Esophagus squamous epithelium (tissue), 5 donors: Measurements from ENCODE around the gene RAI14. TPM values are rescaled to one million over a fixed set of nuclear protein-coding genes. Genes with fewer than 3 reads are reported as not detected.

ENCODE experiments used
- DNase-seq: peaks from one replicate; lab custom pipeline; 2025; lab: John Stamatoyannopoulos, UW
- H3K27ac ChIP-seq, 4 donors: fragments of 200-600 bp; sonication (generic); one replicate each; pipeline ENCODE4 v1.5.1; 2016 to 2019; ENCODE audit warnings: mild to moderate bottlenecking in 1 of 4
- H3K27me3 ChIP-seq, 4 donors: fragments of 200-600 bp; sonication (generic); 1 replicate in 3 of 4; 2 replicates in 1 of 4; pipeline versions ENCODE4 v1.5.1 to v1.6.0; 2017 to 2021; ENCODE audit warnings: antibody characterized with exemption in 1 of 4
- H3K36me3 ChIP-seq, 3 donors: fragments of 200-600 bp; sonication (generic); one replicate each; pipeline ENCODE4 v1.5.1; 2016 to 2019
- H3K4me1 ChIP-seq, 3 donors: fragments of 200-600 bp; sonication (generic); one replicate each; pipeline ENCODE4 v1.5.1; 2017 to 2019
- H3K4me3 ChIP-seq, 4 donors: fragments of 200-600 bp; sonication (generic); 1 replicate in 3 of 4; 2 replicates in 1 of 4; pipeline ENCODE4 v1.5.1; 2016 to 2019; ENCODE audit warnings: mild to moderate bottlenecking in 2 of 4, moderate library complexity in 1 of 4
- H3K9me3 ChIP-seq, 3 donors: fragments of 200-600 bp; sonication (generic); one replicate each; pipeline ENCODE4 v1.5.1; 2016 to 2019
- POLR2A ChIP-seq, 4 donors: fragments of 450-650 bp; IDR thresholded peaks; one replicate each; pipeline ENCODE4 v1.6.1; 2017; ENCODE audit warnings: antibody characterized with exemption in 4 of 4, mild to moderate bottlenecking in 4 of 4, moderate library complexity in 3 of 4
- WGBS, 2 donors: methylation state at CpG; one replicate each; pipeline ENCODE4 v1.1.5; 2018; 5-methylcytosine and 5-hydroxymethylcytosine counted together
- intact Hi-C: fragments of 100-400 bp; cut with DNase I; formaldehyde crosslinking; loops from one replicate; pipeline ENCODE4 v1.15.0; 2022
- total RNA-seq, 4 donors: library from RNA; depleted of rRNA; stranded (reverse); fragments of >200 nt; gene quantifications; one replicate each; pipeline ENCODE4 v1.1.0, GENCODE V29; 2016
- TF ChIP-seq, protein P1 (sequence below), 6 experiments: fragments of 450-650 bp in 4 of 6; fragments of 200-600 bp in 2 of 6; sonication (generic) in 2 of 6; IDR thresholded peaks; one replicate each; pipeline ENCODE4 v1.5.1; 2016 to 2019; ENCODE audit warnings: antibody characterized with exemption in 6 of 6, mild to moderate bottlenecking in 4 of 6, moderate library complexity in 4 of 6
- donor health status: DM: yes; HTN: yes; CAD: no.

RAI14 gene
- total RNA-seq, 4 donors from 2014 or later, result 5.2 to 18.7 (median 9.0) TPM

DNA sequence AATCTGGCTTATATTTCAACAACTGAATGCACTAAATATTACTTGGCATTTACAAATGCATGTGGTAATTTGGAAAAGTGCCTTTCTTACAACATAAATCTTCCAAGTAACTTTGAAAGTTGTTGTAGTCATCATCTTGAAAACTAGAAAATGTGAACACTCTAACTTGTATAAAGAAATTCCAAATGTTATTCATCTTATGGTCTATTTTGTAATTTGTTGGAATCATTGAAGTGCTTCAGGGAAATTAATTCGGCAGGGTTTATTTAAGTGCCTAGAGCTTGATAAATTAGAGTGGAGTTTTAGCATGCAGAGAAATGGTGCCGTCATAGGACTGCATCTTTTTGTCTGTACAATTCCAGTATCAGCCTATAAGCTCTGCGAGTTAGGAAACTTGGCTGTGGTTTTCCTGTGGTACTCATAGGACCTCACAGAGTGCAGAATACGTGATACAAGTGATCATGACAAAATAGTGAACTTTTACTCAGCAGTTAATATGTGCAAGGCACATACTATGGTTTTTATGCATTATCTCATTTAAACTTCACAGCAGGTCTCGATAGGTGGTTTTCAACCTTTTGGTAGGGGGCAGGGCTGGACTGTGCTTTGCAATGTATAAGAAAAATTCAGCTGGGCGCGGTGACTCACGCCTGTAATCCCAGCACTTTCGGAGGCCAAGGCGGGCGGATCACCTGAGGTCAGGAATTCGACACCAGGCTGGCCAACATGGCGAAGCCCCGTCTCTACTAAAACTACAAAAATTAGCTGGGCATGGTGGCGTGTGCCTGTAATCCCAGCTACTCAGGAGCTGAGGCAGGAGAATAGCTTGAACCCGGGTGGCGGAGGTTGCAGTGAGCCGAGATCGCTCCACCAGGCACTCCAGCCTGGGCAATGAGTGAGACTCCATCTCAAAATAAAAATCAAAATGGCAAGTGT lies 79.6 kb downstream of the RAI14 start:
- Histone ChIP-seq H3K27ac (no peak overlapping the region), H3K27me3 (no peaks in the 10 kb centered on the region), H3K36me3 (no peaks in the 10 kb centered on the region), H3K4me3 (no peak overlapping the region), H3K9me3 (no peaks in the 10 kb centered on the region), H3K4me1 (peaks cover 0 to 38% (median 8%) of the 10 kb centered on the region in 3 donors)
- TF ChIP-seq, protein P1, sequence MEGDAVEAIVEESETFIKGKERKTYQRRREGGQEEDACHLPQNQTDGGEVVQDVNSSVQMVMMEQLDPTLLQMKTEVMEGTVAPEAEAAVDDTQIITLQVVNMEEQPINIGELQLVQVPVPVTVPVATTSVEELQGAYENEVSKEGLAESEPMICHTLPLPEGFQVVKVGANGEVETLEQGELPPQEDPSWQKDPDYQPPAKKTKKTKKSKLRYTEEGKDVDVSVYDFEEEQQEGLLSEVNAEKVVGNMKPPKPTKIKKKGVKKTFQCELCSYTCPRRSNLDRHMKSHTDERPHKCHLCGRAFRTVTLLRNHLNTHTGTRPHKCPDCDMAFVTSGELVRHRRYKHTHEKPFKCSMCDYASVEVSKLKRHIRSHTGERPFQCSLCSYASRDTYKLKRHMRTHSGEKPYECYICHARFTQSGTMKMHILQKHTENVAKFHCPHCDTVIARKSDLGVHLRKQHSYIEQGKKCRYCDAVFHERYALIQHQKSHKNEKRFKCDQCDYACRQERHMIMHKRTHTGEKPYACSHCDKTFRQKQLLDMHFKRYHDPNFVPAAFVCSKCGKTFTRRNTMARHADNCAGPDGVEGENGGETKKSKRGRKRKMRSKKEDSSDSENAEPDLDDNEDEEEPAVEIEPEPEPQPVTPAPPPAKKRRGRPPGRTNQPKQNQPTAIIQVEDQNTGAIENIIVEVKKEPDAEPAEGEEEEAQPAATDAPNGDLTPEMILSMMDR (IDR thresholded peaks at IDR 0.05), result no peak
- TF ChIP-seq POLR2A (IDR thresholded peaks at IDR 0.05), result no peak
- intact Hi-C loops, result no loop called here
- DNase-seq, result no peak
- WGBS, 2 donors, result 74% methylated on average over 18 to 19 of the region's 19 CpGs

DNA sequence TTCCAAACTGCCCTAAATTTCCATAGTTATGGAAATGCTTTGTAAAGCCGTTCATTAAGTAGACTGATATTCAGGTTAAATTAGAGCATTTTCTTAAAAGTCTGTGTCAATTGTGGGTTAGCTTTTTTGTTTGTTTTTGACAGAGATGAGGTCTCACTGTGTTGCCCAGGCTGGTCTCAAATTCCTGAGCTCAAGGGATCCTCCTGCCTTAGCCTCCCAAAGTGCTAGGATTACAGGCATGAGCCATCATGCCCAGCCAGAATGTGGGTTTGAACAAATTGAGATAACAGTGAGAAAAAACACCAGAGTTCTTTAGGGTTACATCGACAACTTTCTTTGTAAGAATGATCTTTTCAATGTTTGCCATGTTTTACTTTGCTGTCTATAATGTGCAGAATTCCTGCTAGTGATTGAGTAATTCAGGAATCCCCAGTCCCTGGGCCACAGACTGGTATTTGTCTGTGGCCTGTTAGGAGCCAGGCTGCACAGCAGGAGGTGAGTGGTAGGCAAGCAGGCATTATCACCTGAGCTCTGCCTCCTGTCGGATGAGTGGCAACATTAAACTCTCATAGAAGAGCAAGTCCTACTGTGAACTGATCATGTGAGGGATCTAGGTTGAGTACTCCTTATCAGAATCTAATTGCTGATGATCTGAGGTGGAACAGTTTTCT lies 80.5 kb downstream of the RAI14 start:
- Histone ChIP-seq H3K27ac (no peak overlapping the region), H3K36me3 (no peaks in the 10 kb centered on the region), H3K4me1 (peaks cover 0 to 39% (median 8%) of the 10 kb centered on the region in 3 donors), H3K4me3 (no peak overlapping the region), H3K27me3 (no peaks in the 10 kb centered on the region), H3K9me3 (no peaks in the 10 kb centered on the region)
- DNase-seq, result no peak
- intact Hi-C loops, result no loop called here
- 77 to 84% methylated on average over 3 of the region's 3 CpGs for WGBS, 2 donors
- TF ChIP-seq, protein P1 (IDR thresholded peaks at IDR 0.05), result no peak
- no peak for TF ChIP-seq POLR2A (IDR thresholded peaks at IDR 0.05)

DNA sequence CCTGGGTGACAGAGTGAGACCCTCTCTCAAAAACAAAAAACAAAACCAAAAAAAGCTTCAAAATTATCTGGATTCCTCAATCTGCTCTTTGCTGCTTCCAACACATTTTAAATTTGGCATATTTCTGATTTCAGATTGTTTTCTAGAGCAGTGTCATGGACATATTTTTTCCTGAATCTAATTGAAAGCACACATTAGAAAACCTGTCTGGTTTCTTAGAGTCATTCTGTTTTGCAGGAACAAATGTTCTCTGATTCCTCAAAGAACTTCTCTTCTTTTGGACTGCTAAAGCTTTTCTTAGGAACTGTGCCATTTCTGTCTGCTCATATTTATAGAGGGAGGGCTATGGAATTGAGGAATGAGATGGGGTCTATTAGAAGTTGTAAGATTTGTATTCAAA lies 81.6 kb downstream of the RAI14 start:
- no peak for DNase-seq
- no peak overlapping the region for H3K27ac ChIP-seq
- H3K4me3 ChIP-seq, result no peak overlapping the region
- no peaks in the 10 kb centered on the region for H3K9me3 ChIP-seq
- H3K4me1 ChIP-seq, result peaks cover 0 to 39% (median 8%) of the 10 kb centered on the region in 3 donors
- intact Hi-C loops, result no loop called here
- TF ChIP-seq, protein P1 (IDR thresholded peaks at IDR 0.05), result no peak
- TF ChIP-seq POLR2A (IDR thresholded peaks at IDR 0.05), result no peak
- no peaks in the 10 kb centered on the region for H3K27me3 ChIP-seq
- H3K36me3 ChIP-seq, result no peaks in the 10 kb centered on the region

DNA sequence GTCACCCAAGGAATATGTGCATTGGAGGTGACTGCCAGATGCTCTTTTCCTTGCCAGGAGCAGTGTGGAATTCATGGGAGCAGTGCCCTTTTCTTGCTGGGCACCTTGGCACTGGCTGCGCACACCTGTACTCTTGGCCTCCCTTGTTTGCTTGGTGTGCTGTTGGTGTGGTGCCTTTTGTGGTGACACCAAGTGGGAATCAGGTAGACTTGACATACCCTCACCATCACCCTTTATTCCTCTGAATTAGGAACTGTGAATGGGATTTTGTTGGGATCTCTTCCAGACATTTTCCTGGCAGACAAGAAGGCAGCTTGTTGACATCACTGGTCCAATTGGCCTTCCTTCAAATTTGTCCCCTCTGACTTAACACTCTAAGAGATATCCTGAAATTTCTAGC lies 82.3 kb downstream of the RAI14 start:
- 67 to 82% methylated on average over 1 of the region's 1 CpG for WGBS, 2 donors
- Histone ChIP-seq H3K36me3 (no peaks in the 10 kb centered on the region), H3K4me3 (no peak overlapping the region), H3K4me1 (peaks cover 0 to 39% (median 8%) of the 10 kb centered on the region in 3 donors), H3K27me3 (no peaks in the 10 kb centered on the region), H3K9me3 (no peaks in the 10 kb centered on the region), H3K27ac (no peak overlapping the region)
- DNase-seq, result no peak
- intact Hi-C loops, result no loop called here
- TF ChIP-seq, protein P1 (IDR thresholded peaks at IDR 0.05), result no peak
- TF ChIP-seq POLR2A (IDR thresholded peaks at IDR 0.05), result no peak

DNA sequence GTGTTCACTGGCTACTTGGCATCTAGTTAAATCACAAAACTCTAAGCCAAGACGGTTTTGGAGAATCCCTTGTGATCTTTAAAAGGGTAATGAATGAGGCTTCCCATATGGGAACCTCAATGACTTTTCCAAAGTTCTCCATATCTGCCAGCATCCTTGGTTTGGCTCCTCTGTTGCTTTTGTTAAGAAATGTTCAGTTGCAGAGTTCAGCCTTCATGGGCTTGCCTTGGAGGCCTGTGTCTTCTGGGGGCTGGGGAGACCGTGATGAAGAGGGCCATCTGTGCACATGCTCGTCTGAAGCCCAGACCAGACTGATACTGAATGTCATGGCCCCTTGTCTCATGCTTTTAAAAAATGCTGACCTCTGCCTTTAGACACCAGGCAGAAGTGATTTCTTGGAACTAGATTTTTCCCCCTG lies 84.3 kb downstream of the RAI14 start:
- WGBS, 2 donors, result 46 to 59% methylated on average over 2 to 3 of the region's 3 CpGs
- no peaks in the 10 kb centered on the region for H3K36me3 ChIP-seq
- DNase-seq, result no peak

More for the DNA sequence above, 84.3 kb downstream of the RAI14 start:
- Histone ChIP-seq H3K9me3 (no peaks in the 10 kb centered on the region), H3K4me3 (no peak overlapping the region), H3K4me1 (peaks cover 0 to 39% (median 8%) of the 10 kb centered on the region in 3 donors), H3K27ac (no peak overlapping the region), H3K27me3 (no peaks in the 10 kb centered on the region)
- no peak for TF ChIP-seq POLR2A (IDR thresholded peaks at IDR 0.05)
- TF ChIP-seq, protein P1 (IDR thresholded peaks at IDR 0.05), result no peak
- intact Hi-C loops, result no loop called here
